PC-3 (cell line): ENCODE results near the gene KLHL40.

Source experiments
- EZH2 ChIP-seq: fragments of 300-600 bp; sonication (generic); IDR thresholded peaks from one replicate; pipeline ENCODE4 v1.6.1; 2017; ENCODE audit warnings: antibody characterized with exemption, mild to moderate bottlenecking, low read length; ENCODE audit not compliant: unreplicated experiment
- TF ChIP-seq, protein P1 (sequence below): fragments of 300-600 bp; sonication (generic); conservative IDR thresholded peaks from 2 replicates; pipeline ENCODE4 v1.5.1; 2017; ENCODE audit warnings: antibody characterized with exemption, low read depth, mild to moderate bottlenecking, low read length

DNA sequence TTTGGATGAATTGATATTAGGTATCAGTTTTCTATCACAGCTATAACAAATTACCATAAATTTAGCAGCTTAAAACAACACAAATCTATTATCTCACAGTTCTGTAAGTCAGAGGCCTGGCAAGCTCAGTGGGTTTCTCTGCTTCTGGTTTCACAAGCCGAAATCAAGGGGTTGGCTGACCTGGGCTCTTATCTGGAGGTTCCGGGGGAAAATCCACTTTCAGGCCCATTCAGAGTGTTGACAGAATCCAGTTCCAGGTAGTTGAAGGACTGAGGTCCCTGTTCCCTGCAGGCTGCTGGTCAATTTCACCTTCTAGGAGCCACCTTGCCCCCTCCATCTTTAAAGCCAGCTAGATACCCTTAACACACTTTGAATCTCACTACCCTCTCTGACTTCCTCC lies 28.4 kb downstream of the KLHL40 start:
- TF ChIP-seq, protein P1, sequence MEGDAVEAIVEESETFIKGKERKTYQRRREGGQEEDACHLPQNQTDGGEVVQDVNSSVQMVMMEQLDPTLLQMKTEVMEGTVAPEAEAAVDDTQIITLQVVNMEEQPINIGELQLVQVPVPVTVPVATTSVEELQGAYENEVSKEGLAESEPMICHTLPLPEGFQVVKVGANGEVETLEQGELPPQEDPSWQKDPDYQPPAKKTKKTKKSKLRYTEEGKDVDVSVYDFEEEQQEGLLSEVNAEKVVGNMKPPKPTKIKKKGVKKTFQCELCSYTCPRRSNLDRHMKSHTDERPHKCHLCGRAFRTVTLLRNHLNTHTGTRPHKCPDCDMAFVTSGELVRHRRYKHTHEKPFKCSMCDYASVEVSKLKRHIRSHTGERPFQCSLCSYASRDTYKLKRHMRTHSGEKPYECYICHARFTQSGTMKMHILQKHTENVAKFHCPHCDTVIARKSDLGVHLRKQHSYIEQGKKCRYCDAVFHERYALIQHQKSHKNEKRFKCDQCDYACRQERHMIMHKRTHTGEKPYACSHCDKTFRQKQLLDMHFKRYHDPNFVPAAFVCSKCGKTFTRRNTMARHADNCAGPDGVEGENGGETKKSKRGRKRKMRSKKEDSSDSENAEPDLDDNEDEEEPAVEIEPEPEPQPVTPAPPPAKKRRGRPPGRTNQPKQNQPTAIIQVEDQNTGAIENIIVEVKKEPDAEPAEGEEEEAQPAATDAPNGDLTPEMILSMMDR: no peak
- TF ChIP-seq EZH2: no peak
